ENCODE measurements around the gene RALGPS2. TPM values are rescaled to one million over a fixed set of nuclear protein-coding genes. Genes with fewer than 3 reads are reported as not detected.

RALGPS2 gene
- total and polyA plus RNA-seq, 2 of the 8 experiments (the other 6 are each of a cell fraction or from before 2014, with no cell fraction given) = 6.7 to 38.0 TPM

DNA sequence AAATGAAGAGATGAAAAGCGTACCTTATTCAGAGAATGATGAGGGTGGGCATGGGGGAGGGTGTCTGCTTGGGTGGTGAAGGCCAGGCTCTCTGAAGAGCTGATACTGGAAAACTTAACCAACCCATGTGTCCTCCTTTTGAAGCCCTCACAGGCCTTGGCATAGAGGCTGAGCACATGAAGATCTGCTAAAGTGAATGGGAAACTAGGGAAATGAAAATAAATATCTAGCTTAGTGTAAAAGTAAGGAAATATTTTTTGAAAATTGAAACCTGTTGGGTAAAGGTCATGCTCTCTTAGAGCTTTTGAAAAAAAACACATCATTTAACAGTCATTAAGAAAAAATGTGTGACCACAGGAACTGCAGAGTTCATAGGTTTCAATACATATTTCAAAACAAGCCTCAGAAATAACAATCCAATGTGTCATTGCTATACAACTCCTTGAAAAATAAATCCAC, 40.5 kb upstream of the RALGPS2 start:
- DNase-seq (ENCODE audit: low read depth in 1 of 2, low spot score in 2 of 2) (no peak), FAIRE-seq (no peak)
- H3K9me3 ChIP-seq (ENCODE audit: insufficient read depth in 2 of 2, low read depth in 1 of 2, low read length in 1 of 2) = no peaks in the 10 kb centered on the region
- H3K79me2 ChIP-seq (ENCODE audit: control insufficient read depth in 1 of 2, insufficient read depth in 2 of 2, low read length in 2 of 2) = no peaks in the 10 kb centered on the region
- H3K18ac ChIP-seq (ENCODE audit: extremely low read depth, low read length) = no peak overlapping the region
- H3K4ac ChIP-seq (replicated peaks; ENCODE audit: insufficient read length, low read depth, low read length) = no peak overlapping the region
- H3K23ac ChIP-seq (ENCODE audit: insufficient read length) = no peak overlapping the region
- no peak overlapping the region for H2BK15ac ChIP-seq (ENCODE audit: low read length)
- H3K9ac ChIP-seq (replicated peaks in 1 of 4; ENCODE audit: extremely low read depth in 1 of 4, low read depth in 3 of 4, low read length in 3 of 4) = no peak overlapping the region
- CTCF ChIA-PET (ENCODE audit: partially characterized antibody) = interaction anchor here (1.0 to 2.7 kb wide), 5 partner anchors 8 to 319 kb away, joined by 3 to 8 read pairs (median 6); no protein-coding TSS in a partner anchor
- no peak overlapping the region for H2AK5ac ChIP-seq (ENCODE audit: low read depth, low read length)
- H2BK20ac ChIP-seq (ENCODE audit: low read length) = no peak overlapping the region
- no peak overlapping the region for H3K56ac ChIP-seq (replicated peaks; ENCODE audit: insufficient read length, low read depth, low read length)
- H4K5ac ChIP-seq (ENCODE audit: insufficient read length, low read depth, low read length) = no peak overlapping the region
- H3K23me2 ChIP-seq (ENCODE audit: low read depth, low read length) = no peaks in the 10 kb centered on the region
- no peaks in the 10 kb centered on the region for H3K36me3 ChIP-seq (ENCODE audit: control insufficient read depth in 2 of 4, insufficient read depth in 4 of 4, low read length in 3 of 4)
- no peak overlapping the region for H3K27ac ChIP-seq (ENCODE audit: low read depth, low read length)
- no peak overlapping the region for H2BK120ac ChIP-seq (replicated peaks; ENCODE audit: low read depth, low read length)
- no peak overlapping the region for H3K4me3 ChIP-seq (ENCODE audit: extremely low read depth in 1 of 4, insufficient read depth in 2 of 4, low read depth in 3 of 4, low read length in 4 of 4)
- no peak overlapping the region for H3K4me2 ChIP-seq (ENCODE audit: insufficient read depth in 1 of 2, low read depth in 2 of 2, low read length in 2 of 2)
- no peak overlapping the region for H2AFZ ChIP-seq (ENCODE audit: low read length)
- no peaks in the 10 kb centered on the region; a peak in 1 of 7 replicates for H3K27me3 ChIP-seq (replicated peaks in 1 of 4; ENCODE audit: control insufficient read depth in 3 of 4, extremely low read depth in 1 of 4, insufficient read depth in 3 of 4, low read length in 3 of 4)
- 100% methylated on average over 1 of the region's 1 CpG; no CpG with 5 or more reads in 1 of the 2 experiments for whole genome bisulfite sequencing, 2 experiments (ENCODE audit: extremely low coverage in 1 of 2, insufficient coverage in 1 of 2, insufficient read length in 1 of 2, insufficient replicate concordance in 2 of 2, low coverage in 1 of 2, low lambda C conversion rate in 2 of 2, missing lambda C conversion rate in 1 of 2)
- no peaks in the 10 kb centered on the region for H3K79me1 ChIP-seq (ENCODE audit: low read depth, low read length)
- H3K4me1 ChIP-seq (replicated peaks in 1 of 4; ENCODE audit: control insufficient read depth in 3 of 4, insufficient read depth in 4 of 4, low read length in 3 of 4) = no peaks in the 10 kb centered on the region
- H4K8ac ChIP-seq (ENCODE audit: extremely low read depth, insufficient read depth, low read length) = no peak overlapping the region
- H4K20me1 ChIP-seq (replicated peaks in 1 of 2; ENCODE audit: control insufficient read depth in 1 of 2, insufficient read depth in 2 of 2, low read length in 2 of 2) = no peaks in the 10 kb centered on the region
- H2BK5ac ChIP-seq (ENCODE audit: low read depth, low read length) = no peak overlapping the region
- no peak overlapping the region for H2BK12ac ChIP-seq (ENCODE audit: low read depth, low read length)
- H4K91ac ChIP-seq (replicated peaks; ENCODE audit: insufficient read length, low read length) = no peak overlapping the region
- H3K14ac ChIP-seq (ENCODE audit: insufficient read length) = no peak overlapping the region
- POLR2A ChIA-PET (ENCODE audit: partially characterized antibody) = no interaction called here
- TF ChIP-seq TAF1 (IDR thresholded peaks at IDR 0.05; ENCODE audit: low read depth, low read length) (no peak), TAF7 (optimal IDR thresholded peaks at IDR 0.05; ENCODE audit: borderline replicate concordance, low read depth, low read length) (no peak), TEAD4 (IDR thresholded peaks at IDR 0.05; ENCODE audit: low read depth, low read length) (no peak), POLR2A (IDR thresholded peaks at IDR 0.05; ENCODE audit: control extremely low read depth in 1 of 2, low read depth in 2 of 2, low read length in 2 of 2) (no peak), SP1 (IDR thresholded peaks at IDR 0.05; ENCODE audit: low read depth, low read length) (no peak), RFX5 (IDR thresholded peaks at IDR 0.05; ENCODE audit: borderline replicate concordance, low read depth, low read length) (no peak), BACH1 (IDR thresholded peaks at IDR 0.05; ENCODE audit: low read length) (no peak), EP300 (IDR thresholded peaks at IDR 0.05; ENCODE audit: borderline replicate concordance in 1 of 2, low read depth in 2 of 2, low read length in 2 of 2) (no peak), CREB1 (IDR thresholded peaks at IDR 0.05) (no peak), SP2 (IDR thresholded peaks at IDR 0.05; ENCODE audit: low read length) (no peak), EGR1 (IDR thresholded peaks at IDR 0.05; ENCODE audit: borderline replicate concordance, low read depth, low read length) (no peak), RNF2 (IDR thresholded peaks at IDR 0.05; ENCODE audit: borderline replicate concordance, low read depth, low read length, missing control alignments, poor library complexity, severe bottlenecking) (no peak), MAFK (IDR thresholded peaks at IDR 0.05; ENCODE audit: low read depth, low read length) (no peak), ASH2L (IDR thresholded peaks at IDR 0.05; ENCODE audit: low read length) (no peak), HDAC2 (IDR thresholded peaks at IDR 0.05; ENCODE audit: borderline replicate concordance in 1 of 2, low read depth in 2 of 2, low read length in 2 of 2) (no peak)
